ENCODE measurements around the gene SEMA4A.
"Not testable (repeated sequence)": the region's sequence is repeated elsewhere in the genome, so short reads cannot be mapped to it uniquely, and the experiment has no call there.

SEMA4A gene

DNA sequence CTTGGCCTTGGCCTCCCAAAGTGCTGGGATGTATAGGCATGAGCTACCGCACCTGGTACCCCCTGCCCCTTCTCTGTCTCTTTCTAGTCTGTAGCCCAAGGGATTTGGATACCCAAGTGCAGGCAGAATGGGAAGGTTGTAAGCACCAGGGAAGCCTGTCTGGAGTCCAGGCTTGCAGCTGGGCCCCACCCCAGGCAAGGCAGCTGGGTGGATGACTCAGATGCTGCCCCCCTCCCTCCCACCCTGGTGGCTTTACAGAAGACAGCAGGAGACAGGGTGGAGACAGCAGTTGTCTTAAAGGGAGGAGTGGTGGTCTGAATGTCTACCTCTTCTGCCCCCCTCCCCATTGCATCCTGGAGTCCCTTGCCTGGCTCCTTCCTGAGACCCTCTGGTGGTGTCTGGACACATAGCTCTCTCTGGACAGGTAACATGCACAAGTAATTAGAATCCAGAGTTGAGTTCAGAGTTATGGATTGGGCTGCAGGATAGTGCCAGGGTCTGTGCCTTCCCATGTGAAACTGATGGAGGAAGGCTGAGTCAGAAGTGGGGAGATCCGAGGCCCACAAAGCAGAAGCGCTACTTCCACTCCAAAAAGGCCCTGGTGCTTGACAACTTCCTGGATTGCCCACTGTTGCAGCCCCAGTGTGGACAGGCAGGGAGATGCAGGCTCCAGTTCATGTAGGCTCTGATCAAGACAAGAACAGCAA is 33.7 kb upstream of the SEMA4A start:
- DNase-seq (ENCODE audit: low read depth): no peak

DNA sequence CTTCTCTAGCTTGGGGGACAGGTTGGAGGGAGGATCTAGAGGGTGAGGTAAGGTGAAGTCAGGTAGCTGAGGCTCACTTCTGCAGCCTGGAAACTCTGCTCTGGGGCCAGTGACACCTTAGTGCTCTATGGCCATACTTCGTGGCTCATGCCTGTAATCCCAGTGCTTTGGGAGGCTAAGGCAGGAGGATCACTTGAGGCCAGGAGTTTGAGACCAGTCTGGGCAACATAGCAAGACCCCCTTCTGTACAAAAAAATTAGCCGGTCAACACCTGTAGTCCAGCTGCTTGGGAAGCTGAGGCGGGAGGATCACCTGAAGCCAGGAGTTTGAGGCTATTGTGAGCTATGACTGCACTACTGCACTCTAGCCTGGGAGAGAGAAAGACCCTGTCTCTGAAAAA is 33.1 kb upstream of the SEMA4A start:
- DNase-seq (ENCODE audit: low read depth): no peak

DNA sequence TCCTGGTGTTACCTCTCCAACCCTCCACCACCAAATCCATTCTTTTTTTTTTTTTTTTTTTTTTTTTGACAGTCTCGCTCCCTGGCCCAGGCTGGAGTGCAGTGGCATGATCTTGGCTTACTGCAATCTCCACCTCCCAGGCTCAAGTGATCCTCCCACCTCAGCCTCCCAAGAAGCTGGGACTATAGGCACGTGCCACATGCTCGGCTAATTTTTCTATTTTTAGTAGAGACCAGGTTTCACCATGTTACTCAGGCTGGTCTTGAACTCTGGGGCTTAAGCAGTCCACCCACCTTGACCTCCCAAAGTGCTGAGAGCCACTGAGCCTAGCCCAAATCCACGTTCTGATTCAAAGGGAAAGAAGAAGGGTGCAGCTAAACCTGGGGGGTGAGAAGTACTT is 32.4 kb upstream of the SEMA4A start:
- not testable (repeated sequence) for DNase-seq (ENCODE audit: low read depth)

DNA sequence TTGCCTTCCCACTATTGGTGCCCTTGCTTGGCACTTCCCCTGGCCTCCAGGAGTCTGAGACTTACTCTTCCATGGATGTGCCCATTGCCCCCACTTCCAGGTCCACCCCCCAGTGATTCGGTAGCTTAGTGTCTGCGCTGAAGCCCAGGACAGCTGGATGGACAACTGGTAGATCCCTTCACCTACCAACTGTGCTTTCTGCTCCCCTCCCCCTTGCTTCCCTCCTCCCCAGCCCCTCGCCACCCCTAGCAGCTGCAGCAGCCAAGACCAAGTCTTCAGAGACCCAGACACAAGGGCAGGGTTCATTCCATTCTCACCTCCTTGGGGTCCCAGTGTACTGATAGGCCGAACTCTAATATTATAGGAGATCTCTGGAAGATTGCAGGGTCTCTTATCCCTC is 31.9 kb upstream of the SEMA4A start:
- no peak for DNase-seq (ENCODE audit: low read depth)

DNA sequence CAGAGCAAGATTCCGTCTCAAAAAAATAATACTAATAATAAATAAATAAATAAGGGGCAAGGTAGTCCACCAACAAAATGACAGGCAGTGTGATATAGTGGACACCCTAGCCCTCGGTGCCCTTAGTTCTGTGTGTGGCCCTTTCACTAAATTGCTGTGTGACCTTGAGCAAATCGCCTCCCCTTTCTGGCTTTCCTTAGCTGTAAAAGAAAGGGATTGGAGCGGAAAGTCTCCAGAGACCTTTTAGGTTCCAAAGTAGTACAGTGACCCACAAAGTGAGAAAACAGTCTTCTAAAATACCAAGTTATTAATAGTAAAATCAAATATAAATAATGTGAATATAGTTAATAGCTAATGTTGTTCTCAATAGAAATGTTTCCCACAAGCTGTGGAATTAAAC is 31.3 kb upstream of the SEMA4A start:
- no peak for DNase-seq (ENCODE audit: low read depth)

DNA sequence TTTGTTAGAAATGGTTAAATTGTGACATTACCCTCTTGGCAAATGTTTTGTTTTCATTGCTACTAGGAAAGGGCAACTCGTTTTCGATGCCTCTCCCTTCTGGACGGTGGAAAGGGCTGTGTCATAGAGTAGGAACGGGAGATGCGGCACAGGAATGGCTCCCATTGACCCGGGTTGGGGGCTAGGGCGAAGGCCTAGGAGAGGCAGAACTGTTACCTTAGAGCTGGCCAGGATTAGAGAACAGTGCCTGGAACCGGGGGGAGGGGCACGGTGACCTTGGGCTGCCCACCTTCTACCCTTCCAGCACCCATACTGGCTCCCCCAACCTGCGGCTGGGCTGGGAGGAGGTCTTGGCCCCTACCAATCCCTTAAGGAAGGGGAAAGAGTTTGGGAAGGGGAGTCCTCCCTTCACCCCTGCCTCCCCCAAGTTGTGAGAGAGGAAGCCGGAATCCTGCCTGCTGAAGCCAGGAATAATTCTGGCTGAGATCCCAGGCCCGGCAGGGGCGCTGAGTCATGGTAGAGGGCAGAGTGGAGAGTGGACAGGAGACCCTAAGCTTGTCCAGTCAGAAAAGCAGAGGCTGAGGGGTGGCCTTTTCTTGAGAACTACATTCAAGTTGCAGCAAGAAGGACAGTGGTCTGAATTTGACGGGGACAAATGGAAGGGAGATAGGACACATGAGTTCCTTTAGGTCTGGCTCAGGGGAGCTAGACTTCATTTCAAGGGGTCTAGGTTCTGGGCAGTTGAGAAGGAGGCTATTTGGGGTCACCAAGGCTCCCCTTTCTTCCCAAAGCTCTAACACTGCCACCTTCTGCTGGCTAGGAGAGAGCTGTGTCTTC is 30.6 kb upstream of the SEMA4A start:
- DNase-seq (ENCODE audit: low read depth): no peak

DNA sequence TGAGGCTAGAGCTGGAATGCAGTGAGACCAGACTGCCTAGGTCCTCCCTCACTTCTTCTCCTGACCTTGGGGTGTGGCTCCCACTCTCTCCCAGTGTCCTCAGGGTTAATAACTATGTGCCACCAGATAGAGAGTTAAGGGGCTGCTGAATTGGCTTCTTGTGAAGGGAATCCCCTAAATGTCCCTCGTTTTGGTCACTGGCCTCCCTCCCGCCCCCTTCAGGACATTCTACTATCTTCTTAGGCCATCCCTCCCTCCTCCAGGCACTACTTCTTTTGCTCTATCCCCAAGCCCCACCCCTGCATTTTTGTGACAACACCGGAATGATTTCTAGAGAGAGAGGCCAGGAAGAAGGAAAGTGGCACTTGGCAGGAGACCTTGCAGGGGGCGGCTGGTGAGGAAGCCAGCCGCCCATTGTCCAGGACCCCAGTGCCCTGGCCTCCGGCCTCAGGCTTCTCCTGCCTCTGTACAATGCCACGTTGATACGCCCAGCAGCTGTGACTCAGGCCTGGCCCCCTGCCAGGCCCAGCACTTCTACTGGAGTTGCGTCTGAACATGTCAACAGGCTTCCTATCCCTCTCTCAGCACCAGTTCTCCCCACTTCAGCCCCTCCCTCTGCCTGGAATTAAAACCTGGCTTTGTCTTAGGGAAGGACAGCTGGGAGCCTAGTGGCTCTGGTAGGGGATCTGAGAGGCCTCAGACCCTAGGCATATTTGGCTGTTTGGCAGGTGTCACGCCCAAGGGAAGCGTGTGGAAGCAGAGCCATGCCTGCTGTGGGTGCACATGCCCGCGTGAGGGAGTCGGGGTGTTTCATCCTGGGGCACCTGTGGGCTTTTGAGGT is 29.8 kb upstream of the SEMA4A start:
- no peak for DNase-seq (ENCODE audit: low read depth)

DNA sequence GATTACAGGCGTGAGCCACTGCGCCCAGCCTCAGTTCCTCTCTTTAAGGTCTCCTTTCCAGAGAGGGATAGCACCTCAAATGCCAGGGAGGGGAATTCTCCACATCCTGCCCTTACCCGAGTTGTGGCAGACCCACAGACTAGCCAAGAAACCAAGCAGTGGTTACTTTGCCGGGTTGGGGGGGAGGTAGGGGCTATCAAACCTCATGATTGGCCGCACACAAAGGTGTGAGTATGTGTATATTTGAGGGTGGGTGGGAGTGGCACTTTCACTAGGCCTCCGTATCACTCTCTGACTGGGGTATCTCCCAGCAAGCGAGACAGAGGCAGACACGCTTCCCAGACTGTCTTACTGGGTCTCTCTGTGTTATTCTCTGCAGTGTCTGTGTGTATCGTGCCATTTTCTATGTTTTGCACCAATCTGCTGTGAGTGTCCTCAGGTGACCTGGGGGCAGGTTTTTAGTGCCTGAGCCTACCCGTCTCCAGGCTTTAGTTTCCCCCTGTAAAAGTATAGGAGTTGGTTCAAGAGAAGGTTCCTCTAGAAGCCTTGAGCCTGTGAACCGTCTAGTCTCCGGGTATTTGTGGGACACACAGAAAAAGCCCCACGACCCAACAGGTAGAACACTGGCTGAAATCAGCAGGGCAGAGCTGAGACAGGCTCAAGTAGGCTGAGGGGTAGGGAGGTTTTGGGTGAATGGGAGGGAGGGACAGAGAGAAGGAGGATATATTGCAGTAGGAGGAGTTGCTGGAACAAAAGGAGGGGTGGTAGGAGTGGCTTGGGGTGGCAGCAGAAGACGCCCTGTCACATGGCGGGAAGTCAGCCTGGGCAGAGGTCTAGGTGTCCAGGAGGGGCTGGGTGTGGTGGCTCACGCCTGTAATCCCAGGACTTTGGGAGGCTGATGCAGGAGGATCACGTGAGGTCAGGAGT is 28.6 kb upstream of the SEMA4A start:
- DNase-seq (ENCODE audit: low read depth): no peak

DNA sequence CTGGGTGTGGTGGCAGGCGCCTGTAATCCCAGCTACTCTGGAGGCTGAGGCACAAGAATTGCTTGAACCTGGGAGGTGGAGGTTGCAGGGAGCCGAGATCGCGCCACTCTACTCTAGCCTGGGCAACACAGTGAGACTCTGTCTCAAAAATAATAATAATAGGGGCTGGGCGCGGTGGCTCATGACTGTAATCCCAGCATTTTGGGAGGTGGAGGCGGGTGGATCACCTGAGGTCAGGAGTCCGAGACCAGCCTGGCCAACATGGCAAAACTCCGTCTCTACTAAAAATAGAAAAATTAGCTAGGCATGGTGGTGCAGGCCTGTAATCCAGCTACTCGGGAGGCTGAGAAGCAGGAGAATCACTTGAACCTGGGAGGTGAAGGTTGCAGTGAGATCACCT is 27.8 kb upstream of the SEMA4A start:
- not testable (repeated sequence) for DNase-seq (ENCODE audit: low read depth)

DNA sequence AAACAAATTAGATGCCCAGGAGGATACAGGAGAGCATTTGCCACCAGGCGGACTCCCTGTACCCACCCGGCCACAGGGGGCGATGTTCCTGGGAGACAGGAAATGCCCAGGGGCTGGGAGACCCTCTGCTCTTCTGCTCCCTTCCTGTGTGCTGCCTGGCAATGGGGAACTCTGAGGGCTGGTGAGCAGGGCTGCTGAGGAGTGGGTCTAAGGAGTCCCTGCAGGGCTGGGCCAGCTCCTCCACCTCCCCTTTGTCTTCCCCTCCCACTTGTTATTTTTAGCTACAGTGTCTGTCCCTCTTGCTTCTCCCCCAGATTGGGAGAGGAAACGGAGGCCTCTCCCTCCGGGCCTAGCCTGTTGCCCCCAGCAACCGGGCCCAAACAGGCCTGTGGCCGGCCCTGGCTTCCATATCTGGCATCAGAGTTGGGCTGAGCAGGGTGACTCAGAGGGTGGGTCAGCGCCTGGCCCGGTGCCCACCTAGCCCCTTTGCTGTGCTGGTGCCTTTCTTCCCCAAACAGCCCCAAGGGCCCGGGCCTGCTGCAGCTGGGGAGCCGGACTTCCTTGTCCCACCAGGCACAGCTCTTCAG is 27.2 kb upstream of the SEMA4A start:
- no peak for DNase-seq (ENCODE audit: low read depth)

DNA sequence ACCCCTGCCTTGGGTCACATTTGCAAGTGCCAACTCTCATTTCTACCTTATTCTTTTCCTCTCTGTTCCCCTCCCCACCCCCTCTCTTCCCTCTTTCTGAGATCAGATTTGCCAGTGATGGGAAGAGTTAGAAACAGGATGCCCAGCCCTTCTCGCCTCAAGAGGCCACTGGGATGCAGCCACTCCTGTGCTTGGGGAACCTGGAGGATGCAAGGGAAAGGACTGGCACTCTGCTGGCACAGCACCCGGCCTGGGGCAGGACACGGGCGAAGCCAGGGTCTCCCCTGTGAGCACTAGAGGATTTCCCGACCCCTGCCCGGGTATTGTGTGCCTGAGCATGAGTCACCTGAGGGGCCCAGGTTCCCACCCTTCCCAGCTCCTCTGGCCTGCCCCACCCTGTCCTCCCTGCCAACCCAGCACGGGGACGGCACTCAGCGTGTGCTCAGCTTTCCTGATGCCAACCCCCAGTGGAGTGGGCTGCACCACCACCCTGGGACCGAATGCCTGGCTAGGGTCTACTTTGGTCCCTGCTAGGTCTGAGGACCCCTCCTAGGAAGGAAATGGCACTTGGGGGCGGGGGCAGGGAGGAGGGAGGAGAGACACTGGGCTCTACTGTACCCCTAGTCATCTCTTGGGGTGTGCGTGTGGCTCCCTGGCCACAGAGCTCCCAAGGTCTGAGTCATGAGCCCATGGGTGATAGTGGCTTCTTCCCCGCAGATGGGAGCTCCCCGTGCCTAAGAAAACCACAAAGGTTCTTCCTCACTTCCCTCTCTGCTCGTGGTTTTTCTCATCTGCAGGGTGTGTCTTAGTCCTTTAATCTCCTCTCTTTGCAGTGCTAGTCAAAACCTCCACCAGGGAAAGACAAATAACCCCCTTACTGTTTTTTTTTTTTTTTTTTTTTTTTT is 26.5 kb upstream of the SEMA4A start:
- DNase-seq (ENCODE audit: low read depth): no peak

DNA sequence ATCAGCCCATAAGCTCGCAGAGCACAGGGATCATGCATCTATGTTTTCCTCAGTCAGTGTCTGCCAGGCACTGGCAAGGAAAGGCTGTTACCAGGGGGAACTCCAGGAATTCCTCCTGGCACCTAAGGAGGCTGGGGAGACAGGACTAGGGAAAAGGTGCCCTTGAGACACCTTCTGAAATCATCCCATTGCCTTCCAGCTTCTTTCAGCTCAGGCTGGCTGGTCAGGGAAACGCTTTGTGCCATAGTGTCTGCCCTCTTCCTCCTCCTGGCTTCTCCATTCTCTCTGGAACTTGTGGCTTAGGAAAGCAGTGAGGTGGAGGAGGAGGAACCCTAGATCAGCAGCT is 25.1 kb upstream of the SEMA4A start:
- DNase-seq (ENCODE audit: low read depth): no peak

DNA sequence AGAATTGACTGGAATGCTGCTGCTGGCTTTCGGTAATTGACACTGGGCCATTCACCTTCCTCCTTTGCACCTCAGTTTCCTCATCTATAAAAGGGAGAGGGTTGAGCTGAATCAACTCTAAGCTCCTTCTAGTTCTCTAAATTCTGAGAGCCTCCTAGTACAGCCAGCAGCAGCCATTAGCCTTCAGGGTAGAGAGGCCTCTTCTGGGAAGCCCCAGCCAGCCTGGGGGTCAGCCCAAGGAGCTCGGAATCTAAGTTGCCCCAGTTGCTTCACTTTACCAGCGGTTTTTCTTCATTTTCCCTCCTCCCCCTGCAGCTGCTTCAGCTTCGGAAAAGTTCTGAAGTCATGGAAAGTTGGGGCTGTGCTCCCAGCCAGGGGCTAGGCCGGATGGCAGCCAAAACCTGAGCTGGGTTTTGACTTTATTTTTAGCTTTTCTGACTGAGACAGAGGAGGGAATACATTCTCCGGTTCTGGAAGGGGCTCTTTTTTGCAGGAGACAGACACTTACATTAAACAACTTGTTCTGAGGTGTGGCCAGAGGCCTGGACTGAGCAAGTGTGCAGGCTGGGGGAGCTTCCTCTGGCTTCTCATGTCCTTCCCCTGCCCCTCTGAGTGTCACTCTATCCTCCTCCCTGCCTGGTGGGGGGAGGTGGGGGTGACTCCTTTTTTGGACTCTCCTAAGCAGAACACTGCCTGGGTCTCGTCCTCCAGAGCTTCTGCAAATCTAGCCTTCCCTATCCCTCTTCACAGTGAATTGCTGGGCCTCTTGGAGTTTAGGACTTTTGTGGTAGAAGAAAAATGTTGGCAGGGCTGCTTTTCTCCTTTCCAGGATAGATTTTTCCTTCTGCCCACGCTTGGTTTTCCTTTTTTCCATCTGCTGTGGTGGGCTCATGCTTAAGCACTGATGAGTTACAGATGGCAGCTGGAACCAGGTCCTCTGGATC is 24.5 kb upstream of the SEMA4A start:
- DNase-seq (ENCODE audit: low read depth): no peak

DNA sequence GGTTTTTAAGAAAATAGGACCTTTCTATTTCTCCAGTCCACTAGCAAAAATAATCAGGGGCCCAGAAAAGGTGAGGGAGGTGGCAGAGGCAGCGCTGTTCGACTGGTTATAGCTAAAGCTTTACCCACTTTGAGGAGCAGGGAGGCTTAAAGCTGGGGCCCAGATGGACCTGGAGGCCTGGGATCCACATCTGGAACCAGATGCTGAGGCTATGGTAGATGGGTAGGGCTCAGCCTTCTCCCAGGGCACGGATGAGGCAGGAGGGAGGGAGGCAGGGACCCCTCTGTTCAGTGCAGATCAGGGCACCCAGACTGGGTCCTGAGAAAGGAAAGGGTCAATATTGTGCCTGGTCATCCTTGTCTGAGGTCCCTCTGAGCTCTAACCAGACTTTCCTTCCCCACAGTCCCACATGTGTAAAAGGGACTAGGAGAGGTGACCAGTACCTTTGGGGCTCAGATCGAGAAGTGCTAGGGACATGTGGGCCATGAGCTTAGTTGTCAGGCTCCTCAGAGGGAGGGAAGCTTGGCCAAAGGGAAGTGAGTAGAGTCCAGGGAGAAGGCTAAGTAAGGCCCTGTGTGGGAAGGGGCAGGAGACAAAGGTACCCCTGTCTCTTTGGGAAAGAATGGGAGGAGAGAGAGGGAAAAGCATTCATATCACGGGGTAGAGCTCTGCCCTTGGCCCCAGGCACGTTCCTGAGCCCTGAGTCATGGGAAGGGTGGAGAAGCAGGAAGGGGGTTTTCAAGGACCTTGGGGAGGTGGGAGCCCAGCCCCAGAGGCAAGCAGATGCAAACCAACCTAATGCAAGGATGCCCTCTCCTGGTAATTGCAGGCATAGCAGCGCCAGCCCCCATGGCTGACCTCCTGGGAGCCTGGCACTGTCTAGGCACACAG is 23.5 kb upstream of the SEMA4A start:
- DNase-seq (ENCODE audit: low read depth): peak; percentile 69

DNA sequence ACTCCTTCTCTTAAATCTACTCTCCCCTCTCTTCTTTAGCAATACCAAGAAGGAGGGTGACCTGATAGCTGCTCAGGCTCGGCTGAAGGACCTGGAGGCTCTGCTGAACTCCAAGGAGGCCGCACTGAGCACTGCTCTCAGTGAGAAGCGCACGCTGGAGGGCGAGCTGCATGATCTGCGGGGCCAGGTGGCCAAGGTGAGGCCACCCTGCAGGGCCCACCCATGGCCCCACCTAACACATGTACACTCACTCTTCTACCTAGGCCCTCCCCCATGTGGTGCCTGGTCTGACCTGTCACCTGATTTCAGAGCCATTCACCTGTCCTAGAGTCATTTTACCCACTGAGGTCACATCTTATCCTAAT is 22.8 kb upstream of the SEMA4A start:
- DNase-seq (ENCODE audit: low read depth): no peak

DNA sequence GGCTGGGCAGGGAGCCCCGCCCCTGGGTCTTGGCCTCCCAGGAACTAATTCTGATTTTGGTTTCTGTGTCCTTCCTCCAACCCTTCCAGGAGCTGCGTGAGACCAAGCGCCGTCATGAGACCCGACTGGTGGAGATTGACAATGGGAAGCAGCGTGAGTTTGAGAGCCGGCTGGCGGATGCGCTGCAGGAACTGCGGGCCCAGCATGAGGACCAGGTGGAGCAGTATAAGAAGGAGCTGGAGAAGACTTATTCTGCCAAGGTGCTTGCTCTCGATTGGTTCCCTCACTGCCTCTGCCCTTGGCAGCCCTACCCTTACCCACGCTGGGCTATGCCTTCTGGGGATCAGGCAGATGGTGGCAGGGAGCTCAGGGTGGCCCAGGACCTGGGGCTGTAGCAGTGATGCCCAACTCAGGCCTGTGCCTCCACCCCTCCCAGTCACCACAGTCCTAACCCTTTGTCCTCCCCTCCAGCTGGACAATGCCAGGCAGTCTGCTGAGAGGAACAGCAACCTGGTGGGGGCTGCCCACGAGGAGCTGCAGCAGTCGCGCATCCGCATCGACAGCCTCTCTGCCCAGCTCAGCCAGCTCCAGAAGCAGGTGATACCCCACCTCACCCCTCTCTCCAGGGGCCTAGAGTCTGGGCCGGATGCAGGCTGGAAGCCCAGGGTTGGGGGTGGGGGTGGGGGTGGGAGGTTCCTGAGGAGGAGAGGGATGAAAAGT is 18.5 kb upstream of the SEMA4A start:
- DNase-seq (ENCODE audit: low read depth): no peak
